Skeletal muscle tissue (tissue), 4 donors: Measurements from ENCODE around the gene C4orf50. TPM values are rescaled to one million over a fixed set of nuclear protein-coding genes. Genes with fewer than 3 reads are reported as not detected.

Experiments
- H3K27ac ChIP-seq: one replicate; pipeline ENCODE4 v1.7.0; 2013; ENCODE audit warnings: mild to moderate bottlenecking, low read depth, low read length, inconsistent platforms
- H3K27me3 ChIP-seq, 3 donors: one replicate each; pipeline ENCODE4 v1.7.0; 2013; ENCODE audit warnings: low read length in 3 of 3; ENCODE audit not compliant: control insufficient read depth in 3 of 3, insufficient read depth in 3 of 3
- H3K36me3 ChIP-seq, 3 donors: one replicate each; pipeline ENCODE4 v1.7.0; 2013; ENCODE audit warnings: low read length in 3 of 3; ENCODE audit not compliant: control insufficient read depth in 3 of 3, insufficient read depth in 3 of 3
- H3K4me1 ChIP-seq, 3 donors: one replicate each; pipeline ENCODE4 v1.7.0; 2013; ENCODE audit warnings: low read length in 3 of 3, mild to moderate bottlenecking in 3 of 3; ENCODE audit not compliant: control insufficient read depth in 3 of 3, insufficient read depth in 3 of 3
- H3K4me3 ChIP-seq, 3 donors: one replicate each; pipeline ENCODE4 v1.7.0; 2013; ENCODE audit warnings: low read length in 3 of 3
- H3K9ac ChIP-seq, 3 donors: one replicate each; pipeline ENCODE4 v1.7.0; 2013; ENCODE audit warnings: low read length in 3 of 3, mild to moderate bottlenecking in 3 of 3, moderate library complexity in 2 of 3, low read depth in 1 of 3
- H3K9me3 ChIP-seq, 3 donors: one replicate each; pipeline ENCODE4 v1.7.0; 2013; ENCODE audit warnings: low read length in 3 of 3; ENCODE audit not compliant: control insufficient read depth in 3 of 3
- total RNA-seq: library from RNA; depleted of rRNA; stranded (reverse); fragments of >200 nt; gene quantifications from one replicate; pipeline ENCODE4 v1.2.3, GENCODE V29; 2014
- donor health status: Osteomylitis.

C4orf50 gene
- total RNA-seq, 1 donor from 2014 or later: not detected

DNA sequence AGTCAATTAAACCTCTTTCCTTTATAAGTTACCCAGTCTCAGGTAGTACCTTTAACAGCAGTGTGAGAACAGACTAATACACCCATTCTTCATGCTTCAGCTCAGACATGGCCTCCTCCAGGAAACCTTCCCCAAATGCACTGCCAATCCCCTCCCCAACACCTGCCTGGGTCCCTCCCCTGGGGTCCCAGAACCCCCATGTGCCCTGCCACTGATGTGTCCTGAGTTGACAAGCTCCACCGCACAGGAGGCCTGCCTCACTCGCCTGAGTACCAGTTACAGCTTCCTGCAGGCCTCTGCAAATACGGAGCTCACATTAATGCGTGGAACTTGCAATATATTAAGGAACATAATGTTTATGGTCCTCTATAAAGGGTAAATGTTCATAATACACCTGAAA, 90.5 kb downstream of the C4orf50 start:
- Histone ChIP-seq H3K4me3 (no peak overlapping the region), H3K36me3 (no peaks in the 10 kb centered on the region), H3K9ac (no peak overlapping the region), H3K4me1 (no peaks in the 10 kb centered on the region), H3K27ac (no peak overlapping the region), H3K9me3 (no peaks in the 10 kb centered on the region), H3K27me3 (peaks cover 3 to 44% (median 18%) of the 10 kb centered on the region in 3 donors)

DNA sequence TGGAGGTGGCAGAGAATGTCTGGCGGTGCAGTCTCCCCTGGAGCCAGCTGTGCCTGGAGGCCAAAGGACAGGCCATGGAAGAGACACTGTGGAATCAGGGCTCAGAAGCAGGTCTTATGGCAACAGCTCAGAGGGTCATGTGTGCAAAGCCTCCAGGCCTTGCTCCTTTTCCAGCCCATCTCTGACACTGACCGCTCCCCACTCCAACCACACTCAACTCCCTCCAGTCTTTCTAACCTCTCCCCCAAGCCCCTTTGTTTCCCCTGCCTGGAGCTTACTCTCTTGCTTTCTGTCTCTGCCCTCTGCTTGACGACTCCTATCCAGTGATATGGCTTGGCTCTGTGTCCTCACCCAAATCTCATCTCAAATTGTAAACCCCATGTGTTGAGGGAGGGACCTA, 91.1 kb downstream of the C4orf50 start:
- Histone ChIP-seq H3K27ac (no peak overlapping the region), H3K36me3 (no peaks in the 10 kb centered on the region), H3K27me3 (peaks cover 3 to 43% (median 20%) of the 10 kb centered on the region in 3 donors), H3K9me3 (no peaks in the 10 kb centered on the region), H3K4me1 (no peaks in the 10 kb centered on the region), H3K9ac (no peak overlapping the region), H3K4me3 (no peak overlapping the region)

DNA sequence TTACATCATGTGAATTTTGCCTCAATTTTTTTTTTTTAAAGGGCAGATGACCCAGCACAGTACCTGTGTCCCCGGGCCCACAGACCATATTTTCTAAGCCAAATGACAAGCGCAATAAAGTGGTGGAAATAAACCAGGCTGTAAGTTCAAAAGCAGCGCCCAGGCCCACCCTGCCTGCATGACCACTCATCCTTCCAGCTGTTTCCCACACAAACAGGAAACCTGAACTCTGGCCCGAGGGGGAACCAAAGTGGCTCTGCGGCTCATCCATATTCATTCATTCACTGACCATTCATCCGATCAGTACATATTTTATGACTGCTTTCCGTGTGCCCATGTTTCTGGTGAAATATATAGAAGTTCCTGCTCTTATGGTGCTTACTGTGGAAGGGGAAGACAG, 91.6 kb downstream of the C4orf50 start:
- peaks cover 3 to 43% (median 18%) of the 10 kb centered on the region in 3 donors for H3K27me3 ChIP-seq
- no peaks in the 10 kb centered on the region for H3K9me3 ChIP-seq
- H3K9ac ChIP-seq: no peak overlapping the region

DNA sequence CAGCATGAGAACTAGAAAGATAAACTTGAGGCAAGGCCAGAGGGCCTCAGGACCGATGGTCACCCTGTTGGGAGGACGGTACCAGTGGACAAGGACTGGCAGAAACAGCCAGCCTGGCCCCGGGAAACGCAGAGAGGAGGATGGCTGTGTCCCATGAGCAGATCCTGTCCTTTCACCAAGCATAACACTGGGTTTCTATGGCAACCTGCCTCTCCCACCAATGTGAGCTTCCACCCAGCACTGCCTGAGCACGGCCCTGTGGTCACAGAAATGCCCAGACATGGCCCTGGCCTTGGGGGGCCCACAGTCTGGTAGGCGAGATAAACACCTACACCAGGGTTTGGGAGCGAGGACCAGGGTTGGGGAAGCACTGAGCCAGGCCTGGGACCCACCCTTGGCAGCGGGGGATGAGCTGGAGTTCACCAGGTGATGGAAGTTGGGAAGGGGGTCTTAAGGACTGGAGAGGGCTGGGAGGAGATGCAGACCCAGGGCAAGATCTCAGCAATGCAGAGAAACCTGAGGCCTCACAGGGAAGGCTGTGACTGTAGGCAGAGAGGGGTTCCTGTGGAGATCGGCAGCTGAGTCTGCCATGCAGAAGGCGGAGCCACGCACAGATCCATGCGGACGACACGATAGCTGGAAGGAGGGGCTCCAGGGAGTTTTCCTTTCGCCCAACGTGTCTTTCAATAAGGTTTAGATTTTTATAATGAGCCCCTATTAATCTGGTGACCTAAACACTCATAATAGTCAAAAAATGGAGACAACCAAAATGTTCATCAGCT, 92.6 kb downstream of the C4orf50 start:
- H3K9me3 ChIP-seq: peaks cover 0 to 3% (median 0%) of the 10 kb centered on the region in 3 donors
- H3K4me1 ChIP-seq: no peaks in the 10 kb centered on the region
- H3K9ac ChIP-seq: no peak overlapping the region
- no peaks in the 10 kb centered on the region for H3K36me3 ChIP-seq
- peaks cover 10 to 47% (median 24%) of the 10 kb centered on the region in 3 donors for H3K27me3 ChIP-seq
- no peak overlapping the region for H3K4me3 ChIP-seq
- H3K27ac ChIP-seq: no peak overlapping the region

More for the DNA sequence above, 91.6 kb downstream of the C4orf50 start:
- H3K4me1 ChIP-seq: no peaks in the 10 kb centered on the region
- no peak overlapping the region for H3K27ac ChIP-seq
- no peaks in the 10 kb centered on the region for H3K36me3 ChIP-seq
- no peak overlapping the region for H3K4me3 ChIP-seq

DNA sequence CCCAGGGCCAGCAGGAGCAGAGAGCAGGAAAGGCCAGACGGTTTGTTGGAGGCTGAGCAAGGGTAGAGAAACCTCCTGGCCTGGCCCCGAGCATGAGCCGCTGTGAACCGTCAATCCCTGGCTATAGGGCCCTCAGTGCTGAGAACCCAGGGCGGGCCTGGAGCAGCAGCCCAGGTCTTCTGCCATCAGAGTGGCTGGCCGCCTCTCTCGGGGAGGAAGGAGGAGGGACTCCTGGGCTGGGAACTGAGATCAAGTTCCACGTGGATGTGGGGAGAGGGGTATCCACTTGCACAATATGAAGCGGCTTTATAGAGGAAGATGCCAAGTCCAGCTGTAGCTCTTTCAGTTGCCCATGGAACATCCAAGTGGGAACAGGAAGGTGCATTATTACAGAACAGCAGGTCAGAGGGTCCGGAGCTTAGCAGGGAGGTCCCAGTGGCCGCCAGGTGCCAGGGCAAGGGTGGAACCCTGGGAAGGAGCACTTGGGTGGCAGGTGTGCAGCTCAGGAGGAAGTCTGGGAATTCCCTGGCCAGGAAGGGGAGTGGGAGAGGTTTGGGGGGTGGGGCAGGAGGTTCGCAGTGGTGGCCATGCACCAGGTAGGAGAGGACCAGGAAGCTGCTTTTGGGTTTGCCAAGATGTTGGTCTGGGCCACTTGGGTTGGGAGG, 93.6 kb downstream of the C4orf50 start:
- Histone ChIP-seq H3K9me3 (peaks cover 0 to 3% (median 0%) of the 10 kb centered on the region in 3 donors), H3K9ac (no peak overlapping the region), H3K4me1 (no peaks in the 10 kb centered on the region), H3K27ac (no peak overlapping the region), H3K36me3 (no peaks in the 10 kb centered on the region), H3K4me3 (no peak overlapping the region), H3K27me3 (peaks cover 12 to 47% (median 21%) of the 10 kb centered on the region in 3 donors)

DNA sequence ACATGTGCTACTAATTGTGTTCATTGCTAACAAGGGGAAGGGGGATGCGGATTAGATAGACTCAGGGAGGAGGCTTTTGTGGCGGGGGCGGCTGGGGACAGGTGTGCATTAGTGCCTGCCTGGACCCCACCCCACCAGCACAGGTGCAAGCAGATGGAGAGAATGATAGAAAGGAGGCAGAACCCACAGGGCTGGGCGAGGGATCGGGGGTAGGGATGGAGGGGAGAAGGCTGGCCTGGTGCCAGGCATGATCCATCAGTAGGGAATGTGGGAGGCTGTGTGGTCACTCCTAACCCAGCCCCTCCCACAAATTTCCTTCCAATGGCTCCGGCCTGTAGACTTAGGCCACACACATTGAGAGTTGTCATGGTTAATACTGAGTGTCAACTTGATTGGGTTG, 94.9 kb downstream of the C4orf50 start:
- Histone ChIP-seq H3K9me3 (peaks cover 0 to 3% (median 0%) of the 10 kb centered on the region in 3 donors), H3K4me1 (no peaks in the 10 kb centered on the region), H3K9ac (no peak overlapping the region), H3K4me3 (no peak overlapping the region), H3K27me3 (peaks cover 13 to 57% (median 33%) of the 10 kb centered on the region in 3 donors), H3K27ac (no peak overlapping the region), H3K36me3 (no peaks in the 10 kb centered on the region)

DNA sequence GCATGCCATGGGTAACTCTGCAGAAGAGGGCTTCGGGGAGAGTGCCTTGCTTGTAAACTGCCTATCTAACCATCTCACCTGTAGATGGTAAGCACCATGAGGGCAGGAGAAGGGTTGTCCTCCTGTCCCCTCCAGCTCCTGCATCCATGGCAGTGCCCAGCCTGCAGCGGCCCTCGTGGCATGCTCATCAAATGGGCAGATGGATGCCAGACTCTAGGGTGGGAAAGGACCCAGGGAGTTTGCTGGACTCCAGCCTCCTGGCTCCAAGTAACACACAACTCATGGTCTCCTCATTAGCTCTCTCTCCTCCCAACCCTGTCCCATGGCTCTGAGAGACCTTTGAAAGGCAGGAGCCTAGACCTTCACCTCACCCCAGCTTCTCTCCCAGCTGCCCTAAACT, 95.7 kb downstream of the C4orf50 start:
- Histone ChIP-seq H3K27me3 (peaks cover 19 to 55% (median 36%) of the 10 kb centered on the region in 3 donors), H3K9me3 (peaks cover 0 to 3% (median 0%) of the 10 kb centered on the region in 3 donors), H3K27ac (no peak overlapping the region)

DNA sequence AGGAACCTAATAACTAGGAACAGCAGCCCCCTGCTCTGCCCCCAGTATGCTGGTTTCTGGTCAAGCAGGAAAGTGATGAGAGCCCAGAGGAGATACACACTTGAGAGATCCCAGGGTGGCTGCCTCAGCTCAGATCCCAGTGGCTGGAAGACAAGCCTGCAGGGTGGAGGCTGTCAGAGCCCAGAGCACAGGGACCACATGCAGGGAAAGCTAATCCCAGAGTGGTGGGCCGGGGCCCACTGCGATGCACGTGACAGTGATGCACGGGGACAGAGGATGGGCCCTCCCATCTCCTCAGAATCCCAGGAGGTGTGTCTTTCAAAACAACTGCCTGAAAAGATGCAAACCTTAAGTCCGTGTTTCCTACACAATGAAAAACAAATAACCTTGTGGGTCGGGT, 96.2 kb downstream of the C4orf50 start:
- H3K4me1 ChIP-seq: no peaks in the 10 kb centered on the region
- no peak overlapping the region for H3K9ac ChIP-seq
- H3K27ac ChIP-seq: no peak overlapping the region
- H3K4me3 ChIP-seq: no peak overlapping the region
- peaks cover 0 to 3% (median 0%) of the 10 kb centered on the region in 3 donors for H3K9me3 ChIP-seq
- H3K27me3 ChIP-seq: peaks cover 19 to 54% (median 36%) of the 10 kb centered on the region in 3 donors
- no peaks in the 10 kb centered on the region for H3K36me3 ChIP-seq

More for the DNA sequence above, 95.7 kb downstream of the C4orf50 start:
- no peak overlapping the region for H3K9ac ChIP-seq
- H3K4me1 ChIP-seq: no peaks in the 10 kb centered on the region
- no peak overlapping the region for H3K4me3 ChIP-seq
- no peaks in the 10 kb centered on the region for H3K36me3 ChIP-seq

DNA sequence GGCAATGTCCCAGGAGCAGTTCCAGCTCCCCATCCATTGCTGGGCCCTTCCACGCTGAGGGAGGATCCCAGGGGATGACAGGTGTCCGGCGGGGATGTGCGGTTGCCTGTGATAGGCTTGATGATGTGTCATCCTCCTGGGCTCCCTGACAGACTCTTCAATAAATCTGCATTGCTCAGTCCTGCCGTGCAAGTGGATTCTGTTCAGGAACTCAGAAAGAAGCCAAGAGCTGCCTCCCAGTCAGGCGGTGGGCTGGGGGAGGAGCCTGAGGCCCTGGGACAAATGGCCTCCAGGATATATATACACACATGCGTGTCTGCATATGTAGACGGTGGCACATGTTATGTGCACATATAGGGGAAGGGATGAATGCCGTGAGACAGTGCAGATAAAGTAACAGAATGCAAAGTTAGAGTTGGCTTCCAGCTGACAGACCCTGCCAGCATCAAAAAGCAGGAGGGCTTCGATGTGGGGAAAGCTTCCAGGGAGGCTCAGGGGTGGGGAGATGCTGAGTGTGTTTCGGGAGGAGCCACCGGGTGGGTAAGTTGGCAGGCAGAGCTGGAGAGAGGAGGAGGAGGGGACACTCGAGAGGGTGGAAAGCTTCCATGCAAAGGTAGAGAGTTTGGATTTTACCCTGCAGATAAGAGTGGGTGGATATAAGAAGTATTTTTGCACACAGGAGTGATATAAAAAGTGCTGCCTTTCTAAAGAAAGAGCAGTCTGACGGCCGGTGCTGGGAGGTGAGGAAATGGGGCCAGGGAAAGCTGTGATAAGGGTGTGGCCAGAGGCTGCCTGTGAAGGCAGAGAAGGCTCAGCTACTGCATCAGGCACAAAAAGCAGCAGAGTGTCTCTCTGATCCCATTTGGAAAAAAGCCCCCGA, 96.9 kb downstream of the C4orf50 start:
- Histone ChIP-seq H3K27me3 (peaks cover 19 to 54% (median 36%) of the 10 kb centered on the region in 3 donors), H3K4me1 (no peaks in the 10 kb centered on the region)

More for the DNA sequence above, 96.9 kb downstream of the C4orf50 start:
- no peak overlapping the region for H3K27ac ChIP-seq
- no peaks in the 10 kb centered on the region for H3K36me3 ChIP-seq
- H3K9ac ChIP-seq: no peak overlapping the region
- H3K9me3 ChIP-seq: peaks cover 0 to 3% (median 0%) of the 10 kb centered on the region in 3 donors
- no peak overlapping the region for H3K4me3 ChIP-seq
